ENCODE results near the gene CNNM2.
"Not testable (repeated sequence)": the region's sequence is repeated elsewhere in the genome, so short reads cannot be mapped to it uniquely, and the experiment has no call there.

CNNM2 gene

DNA sequence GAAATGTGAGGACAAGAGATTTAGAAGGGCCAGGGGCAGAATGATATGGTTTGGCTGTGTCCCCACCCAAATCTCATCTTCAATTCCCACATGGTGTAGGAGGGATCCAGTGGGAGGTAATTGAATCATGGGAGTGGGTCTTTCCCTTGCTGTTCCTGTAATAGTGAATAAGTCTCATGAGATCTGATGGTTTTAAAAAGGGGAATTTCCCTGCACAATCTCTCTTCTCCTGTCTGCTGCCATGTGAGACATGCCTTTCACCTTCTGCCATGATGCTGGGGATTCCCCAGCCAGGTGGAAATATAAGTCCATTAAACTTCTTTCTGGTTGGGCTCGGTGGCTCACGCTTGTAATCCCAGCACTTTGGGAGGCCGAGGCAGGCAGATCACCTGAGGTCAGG lies 217.1 kb downstream of the CNNM2 start:
- H3K36me3 Mint-ChIP-seq: peaks cover 40% of the 10 kb centered on the region
- not testable (repeated sequence) for H3K27me3 Mint-ChIP-seq, H3K9me3 Mint-ChIP-seq
- H3K4me3 Mint-ChIP-seq: peak overlapping the region; percentile 35
- peak overlapping the region; percentile 89 for H3K27ac Mint-ChIP-seq
- peaks cover 39% of the 10 kb centered on the region for H3K4me1 Mint-ChIP-seq

DNA sequence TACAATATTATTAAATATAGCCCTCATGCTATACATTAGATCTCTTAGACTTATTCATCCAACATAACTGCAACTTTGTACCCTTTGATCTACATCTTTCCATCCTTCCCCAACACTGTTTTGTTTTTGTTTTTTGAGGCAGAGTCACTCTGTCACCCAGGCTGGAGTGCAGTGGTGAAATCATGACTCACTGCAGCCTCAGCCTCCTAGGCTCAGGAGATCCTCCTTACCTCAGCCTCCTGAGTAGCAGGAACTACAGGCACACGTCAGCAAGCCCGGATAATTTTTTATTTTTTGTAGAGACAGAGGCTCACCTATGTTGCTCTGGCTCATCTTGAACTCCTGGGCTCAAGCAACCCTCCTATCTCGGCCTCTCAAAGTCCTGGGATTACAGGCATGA lies 221.7 kb downstream of the CNNM2 start:
- Mint-ChIP-seq H3K27me3 (no peaks in the 10 kb centered on the region), H3K36me3 (peaks cover 26% of the 10 kb centered on the region), H3K9me3 (no peaks in the 10 kb centered on the region), H3K4me3 (no peak overlapping the region), H3K4me1 (peaks cover 29% of the 10 kb centered on the region), H3K27ac (peak overlapping the region; percentile 67)

All from activated naive CD4-positive, alpha-beta T cell treated with anti-CD3 and anti-CD28 coated beads, Interleukin-2, amount 50 U/mL, for 24 hours (primary cell).